ENCODE measurements around the gene PHACTR1.

PHACTR1 gene

GRCh38 chr6:13177664-13178063 is 461.1 kb downstream of the PHACTR1 start:
- DNase-seq: no peak

GRCh38 chr6:13178107-13178506 is 461.5 kb downstream of the PHACTR1 start:
- no peak for DNase-seq

GRCh38 chr6:13180538-13180937 is 464.0 kb downstream of the PHACTR1 start:
- no peak for DNase-seq

- DNase-seq: no peak
Measured at GRCh38 chr6:13181393-13181792, 464.8 kb downstream of the PHACTR1 start.

- DNase-seq: no peak
Measured at GRCh38 chr6:13183415-13184088, 467.0 kb downstream of the PHACTR1 start.

- DNase-seq: no peak
Measured at GRCh38 chr6:13184089-13184468, 467.5 kb downstream of the PHACTR1 start.

GRCh38 chr6:13184547-13184946 is 468.0 kb downstream of the PHACTR1 start:
- no peak for DNase-seq

- no peak for DNase-seq
Measured at GRCh38 chr6:13186861-13187260, 470.3 kb downstream of the PHACTR1 start.

- no peak for DNase-seq
Measured at GRCh38 chr6:13187692-13188091, 471.1 kb downstream of the PHACTR1 start.

- DNase-seq: no peak
Measured at GRCh38 chr6:13188306-13188705, 471.7 kb downstream of the PHACTR1 start.

- DNase-seq: no peak
Measured at GRCh38 chr6:13189710-13190109, 473.1 kb downstream of the PHACTR1 start.

GRCh38 chr6:13190376-13190775 is 473.8 kb downstream of the PHACTR1 start:
- no peak for DNase-seq

GRCh38 chr6:13191461-13191860 is 474.9 kb downstream of the PHACTR1 start:
- no peak for DNase-seq

- peak; percentile 20 for DNase-seq
Measured at GRCh38 chr6:13194852-13195251, 478.3 kb downstream of the PHACTR1 start.

- DNase-seq: no peak
Measured at GRCh38 chr6:13195803-13196202, 479.2 kb downstream of the PHACTR1 start.

GRCh38 chr6:13198168-13198567 is 481.6 kb downstream of the PHACTR1 start:
- no peak for DNase-seq

- DNase-seq: no peak
Measured at GRCh38 chr6:13201336-13201735, 484.8 kb downstream of the PHACTR1 start.

- DNase-seq: no peak
Measured at GRCh38 chr6:13203145-13203544, 486.6 kb downstream of the PHACTR1 start.

GRCh38 chr6:13205106-13205505 is 488.5 kb downstream of the PHACTR1 start:
- no peak for DNase-seq

GRCh38 chr6:13212096-13212495 is 495.5 kb downstream of the PHACTR1 start:
- DNase-seq: no peak

- DNase-seq: no peak
Measured at GRCh38 chr6:13212538-13212937, 496.0 kb downstream of the PHACTR1 start.

- DNase-seq: no peak
Measured at GRCh38 chr6:13215390-13215789, 498.8 kb downstream of the PHACTR1 start.

GRCh38 chr6:13216236-13217014 is 499.9 kb downstream of the PHACTR1 start:
- DNase-seq: no peak

GRCh38 chr6:13217206-13217905 is 500.8 kb downstream of the PHACTR1 start:
- no peak for DNase-seq

All from CD4-positive, alpha-beta T cell treated with Interleukin-21 for 1 hour (primary cell).